ENCODE results near the gene MUC22.
"Not testable (repeated sequence)": the region's sequence is repeated elsewhere in the genome, so short reads cannot be mapped to it uniquely, and the experiment has no call there.

MUC22 gene

GRCh38 chr6:31038559-31038958 is 28.3 kb downstream of the MUC22 start:
- DNase-seq (ENCODE audit: low spot score): no peak

DNA sequence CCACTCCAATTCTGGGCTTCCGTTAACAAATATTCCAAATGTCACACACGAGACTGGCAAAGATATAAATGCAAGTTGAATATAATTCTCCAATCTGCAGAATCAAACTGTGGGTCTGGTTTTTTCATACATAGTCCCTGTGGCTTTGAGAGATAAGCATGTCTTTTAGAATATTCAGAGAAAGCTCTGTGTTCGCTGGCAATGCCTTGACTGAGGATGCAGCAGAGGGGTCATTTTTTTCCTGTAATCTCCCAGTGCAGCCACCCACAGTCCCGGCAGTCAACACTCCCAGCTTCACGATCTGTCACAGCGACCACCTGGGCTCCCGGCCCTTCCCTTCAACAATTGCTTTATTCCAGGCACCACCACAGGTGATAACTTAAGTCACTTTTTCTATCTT is 30.5 kb downstream of the MUC22 start:
- DNase-seq (ENCODE audit: low spot score): no peak

- no peak for DNase-seq (ENCODE audit: low spot score)
Observed at GRCh38 chr6:31041372-31041974, 31.2 kb downstream of the MUC22 start.

- peak; percentile 39 for DNase-seq (ENCODE audit: low spot score)
Observed at GRCh38 chr6:31042806-31043205, 32.5 kb downstream of the MUC22 start.

DNA sequence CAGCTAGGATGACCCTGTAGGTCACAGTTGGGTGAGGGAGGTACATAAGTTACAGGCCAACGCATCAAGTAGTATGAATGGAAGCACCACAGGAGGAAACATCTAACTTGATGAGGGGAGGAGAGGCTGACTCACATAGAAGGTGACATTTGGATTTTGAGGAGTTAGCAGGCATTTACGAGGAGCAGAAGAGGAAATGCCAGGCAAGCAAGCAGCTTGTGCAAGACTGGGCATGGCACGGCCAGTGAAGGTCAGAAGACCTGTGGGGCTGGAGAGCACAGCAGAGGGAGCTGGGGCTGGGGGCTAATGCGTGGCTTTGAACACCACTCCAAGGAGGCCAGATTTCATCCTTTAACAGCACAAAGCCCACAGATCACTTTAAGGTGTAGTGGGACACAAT is 37.8 kb downstream of the MUC22 start:
- DNase-seq (ENCODE audit: low spot score): no peak

- no peak for DNase-seq (ENCODE audit: low spot score)
Observed at GRCh38 chr6:31049518-31049917, 39.2 kb downstream of the MUC22 start.

DNA sequence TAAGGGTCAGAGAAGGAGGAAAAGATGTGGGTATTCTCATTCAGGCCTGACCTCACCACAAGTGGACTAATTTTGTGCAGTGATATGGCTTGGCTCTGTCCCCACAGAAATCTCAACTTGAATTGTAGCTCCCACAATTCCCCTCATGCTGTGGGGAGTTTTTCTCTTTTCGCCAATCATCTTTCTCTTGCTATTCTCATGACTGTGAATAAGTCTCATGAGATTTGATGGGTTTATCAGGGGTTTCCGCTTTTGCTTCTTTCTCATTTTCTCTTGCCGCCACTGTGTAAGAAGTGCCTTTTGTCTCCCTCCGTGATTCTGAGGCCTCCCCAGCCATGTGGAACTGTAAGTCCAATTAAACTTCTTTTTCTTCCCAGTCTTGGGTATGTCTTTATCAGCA is 42.9 kb downstream of the MUC22 start:
- DNase-seq (ENCODE audit: low spot score): not testable (repeated sequence)

- DNase-seq (ENCODE audit: low spot score): no peak
Observed at GRCh38 chr6:31053873-31054272, 43.6 kb downstream of the MUC22 start.

DNA sequence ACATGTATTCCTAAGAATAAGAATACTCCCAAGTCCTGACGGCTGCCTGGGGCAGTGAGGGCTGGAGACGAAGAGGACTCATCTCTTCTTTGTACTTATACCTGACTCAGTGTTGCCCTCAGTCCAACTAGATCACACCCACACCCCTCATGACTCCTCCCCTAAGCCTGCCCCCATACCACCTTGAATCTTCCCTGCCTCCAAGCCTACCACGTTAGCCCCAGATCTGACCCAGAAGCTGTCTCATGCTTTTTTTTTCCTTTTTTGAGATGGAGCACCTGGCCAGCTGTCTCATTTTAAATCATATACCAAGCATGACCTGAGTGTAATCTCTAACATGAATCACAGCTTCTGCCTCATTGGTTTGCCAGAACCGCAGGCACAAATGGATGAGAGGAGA is 45.2 kb downstream of the MUC22 start:
- DNase-seq (ENCODE audit: low spot score): no peak

DNA sequence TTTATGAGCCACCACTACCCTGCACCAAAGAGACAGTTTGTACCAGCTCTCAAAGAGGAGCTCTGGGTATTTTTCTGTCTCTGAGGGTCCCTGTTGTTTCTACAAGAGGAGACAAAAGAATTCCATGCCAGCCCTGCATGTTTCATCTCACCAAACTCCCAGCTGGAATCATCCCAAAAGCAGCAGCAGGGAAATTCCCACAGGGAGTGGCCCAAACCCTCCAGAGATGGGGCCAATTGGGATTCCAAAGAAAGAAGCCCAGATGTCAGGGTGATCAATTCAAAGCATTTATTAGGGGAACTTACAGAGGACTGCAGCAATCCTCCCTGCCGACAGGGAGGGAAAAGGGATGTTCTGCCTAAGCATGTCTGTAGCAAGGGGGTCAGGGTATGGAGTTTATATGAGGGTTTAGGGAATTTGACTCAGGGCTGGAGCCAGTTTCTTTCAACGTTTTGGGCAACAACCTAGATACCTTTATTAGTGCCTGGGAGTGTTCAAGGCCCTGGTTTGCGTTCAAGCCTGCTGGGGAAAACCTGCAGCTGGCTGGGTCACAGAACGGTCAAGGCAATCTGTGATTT is 47.2 kb downstream of the MUC22 start:
- no peak for DNase-seq (ENCODE audit: low spot score)

DNA sequence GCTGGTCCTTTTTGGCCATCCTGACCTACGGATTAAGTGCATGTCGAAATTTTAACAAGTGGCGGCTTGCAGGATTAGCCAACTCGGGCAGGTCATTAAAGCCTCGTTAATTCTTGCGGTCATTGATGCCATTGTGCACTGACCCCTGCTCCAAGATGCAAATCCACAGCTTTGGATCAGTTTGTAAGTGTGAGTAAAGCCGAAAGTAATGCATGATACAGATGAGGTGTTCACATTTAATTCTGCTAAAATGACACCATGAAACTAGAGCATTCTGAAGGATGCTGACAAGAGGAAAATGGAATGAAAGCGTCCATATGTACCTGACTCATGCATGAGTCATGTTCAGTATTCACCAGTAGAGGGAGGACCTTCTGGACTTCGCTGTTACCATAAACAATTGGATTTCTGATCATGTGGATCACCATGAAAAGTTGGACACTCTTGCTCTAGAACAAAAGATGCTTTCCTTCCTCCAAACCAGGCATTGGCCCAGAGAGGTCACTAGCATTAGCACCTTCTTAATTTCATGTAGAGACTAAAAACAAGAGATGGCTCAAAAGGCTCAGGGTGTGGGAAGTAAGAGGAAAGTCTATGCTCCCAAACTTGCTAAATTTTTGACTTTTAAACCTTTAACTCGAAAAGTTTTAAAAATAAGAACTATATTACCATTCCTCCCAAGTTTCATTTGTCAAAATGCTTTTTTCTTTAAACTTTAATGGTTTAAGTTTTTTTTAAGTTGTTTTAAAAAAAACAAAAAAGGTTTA is 48.0 kb downstream of the MUC22 start:
- peak; percentile 83 for DNase-seq (ENCODE audit: low spot score)

DNA sequence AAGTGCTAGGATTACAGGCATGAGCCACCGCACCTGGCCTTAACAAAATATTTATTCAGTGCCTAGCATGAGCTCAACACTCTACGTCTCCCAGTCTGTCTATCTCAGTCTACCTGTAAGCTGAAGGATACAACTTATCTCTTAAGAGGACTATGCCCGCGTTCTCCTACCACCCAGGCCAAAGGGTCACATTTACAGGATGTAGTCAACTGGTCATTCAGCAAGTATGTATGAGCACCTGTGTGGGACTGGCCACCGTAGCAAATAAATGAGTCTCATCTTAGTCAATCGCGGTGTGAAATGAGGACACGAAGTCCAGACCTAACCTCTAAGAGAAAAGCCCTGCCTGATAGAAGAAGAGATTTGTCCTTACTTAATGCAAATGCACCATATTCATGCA is 49.9 kb downstream of the MUC22 start:
- DNase-seq (ENCODE audit: low spot score): no peak

- DNase-seq (ENCODE audit: low spot score): no peak
Observed at GRCh38 chr6:31063906-31064435, 53.7 kb downstream of the MUC22 start.

DNA sequence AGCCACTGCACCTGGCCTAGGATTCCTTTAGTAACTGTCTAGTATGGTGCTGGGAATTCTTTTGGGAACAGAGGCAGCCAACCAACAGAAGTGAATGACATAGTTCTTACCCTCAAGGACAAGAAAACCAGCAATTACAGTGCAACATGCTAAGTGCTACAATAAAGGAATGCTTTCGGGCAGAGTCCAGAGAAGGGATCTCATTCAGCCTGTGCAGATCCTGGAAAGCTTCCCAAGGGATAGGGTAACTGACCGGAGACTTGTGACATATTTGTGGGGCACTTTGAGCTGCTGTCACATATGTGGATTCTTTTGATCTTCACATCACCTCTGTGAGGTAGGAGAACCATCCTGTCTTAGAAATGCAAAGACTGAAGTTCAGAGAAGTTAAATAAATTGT is 55.3 kb downstream of the MUC22 start:
- no peak for DNase-seq (ENCODE audit: low spot score)

- DNase-seq (ENCODE audit: low spot score): not testable (repeated sequence)
Observed at GRCh38 chr6:31067028-31067427, 56.8 kb downstream of the MUC22 start.

DNA sequence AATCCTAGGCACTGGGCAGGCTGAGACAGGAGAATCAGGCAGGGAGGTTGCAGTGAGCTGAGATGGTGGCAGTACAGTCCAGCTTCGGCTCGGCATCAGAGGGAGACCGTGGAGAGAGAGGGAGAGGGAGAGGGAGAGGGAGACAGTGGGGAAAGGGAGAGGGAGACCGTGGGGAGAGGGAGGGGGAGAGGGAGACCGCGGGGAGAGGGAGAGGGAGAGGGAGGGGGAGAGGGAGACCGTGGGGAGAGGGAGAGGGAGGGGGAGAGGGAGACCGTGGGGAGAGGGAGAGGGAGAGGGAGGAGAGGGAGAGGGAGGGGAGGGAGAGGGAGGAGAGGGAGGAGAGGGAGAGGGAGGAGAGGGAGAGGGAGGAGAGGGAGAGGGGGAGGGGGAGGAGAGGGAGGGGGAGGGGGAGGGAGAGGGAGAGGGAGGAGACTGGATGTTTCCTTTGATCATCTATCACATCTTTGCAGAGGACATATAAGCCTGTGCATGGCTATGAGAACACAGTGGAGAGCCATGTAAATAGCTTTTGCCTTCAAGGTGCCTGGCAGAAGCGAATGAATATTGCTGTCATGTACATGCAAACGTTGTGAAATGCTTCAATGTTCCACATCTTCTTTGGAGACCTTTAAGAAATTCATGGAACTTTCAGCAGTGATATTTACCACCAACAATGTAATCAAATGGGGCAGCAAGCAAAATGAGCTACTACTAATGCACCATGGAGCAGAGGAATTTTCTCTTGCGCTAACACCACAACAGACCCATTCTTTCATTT is 57.8 kb downstream of the MUC22 start:
- not testable (repeated sequence) for DNase-seq (ENCODE audit: low spot score)

- DNase-seq (ENCODE audit: low spot score): peak; percentile 77
Observed at GRCh38 chr6:31068669-31069340, 58.5 kb downstream of the MUC22 start.

GRCh38 chr6:31070711-31071197 is 60.5 kb downstream of the MUC22 start:
- DNase-seq (ENCODE audit: low spot score): peak; percentile 76

GRCh38 chr6:31074401-31074800 is 64.1 kb downstream of the MUC22 start:
- DNase-seq (ENCODE audit: low spot score): no peak

- peak; percentile 75 for DNase-seq (ENCODE audit: low spot score)
Observed at GRCh38 chr6:31075528-31075927, 65.3 kb downstream of the MUC22 start.

- DNase-seq (ENCODE audit: low spot score): no peak
Observed at GRCh38 chr6:31076611-31077010, 66.3 kb downstream of the MUC22 start.
